IgD-negative memory B cell (primary cell): ENCODE measurements around the gene SOD2. TPM values are rescaled to one million over a fixed set of nuclear protein-coding genes. Genes with fewer than 3 reads are reported as not detected.
"Not testable (repeated sequence)": the region's sequence is repeated elsewhere in the genome, so short reads cannot be mapped to it uniquely, and the experiment has no call there.

Experiments
- H3K27ac Mint-ChIP-seq, 3 donors: one replicate each; pipeline ENCODE4 v1.8.0; 2020 to 2022; ENCODE audit warnings: mild to moderate bottlenecking in 3 of 3, mixed read lengths in 3 of 3, moderate library complexity in 1 of 3
- H3K27me3 Mint-ChIP-seq: one replicate; pipeline ENCODE4 v1.8.0; 2021; ENCODE audit warnings: mixed read lengths
- H3K36me3 Mint-ChIP-seq: one replicate; pipeline ENCODE4 v1.8.0; 2020; ENCODE audit warnings: mild to moderate bottlenecking, mixed read lengths
- H3K4me1 Mint-ChIP-seq, 3 donors: one replicate each; pipeline ENCODE4 v1.8.0; 2020 to 2022; ENCODE audit warnings: mixed read lengths in 3 of 3, mild to moderate bottlenecking in 1 of 3
- H3K4me3 Mint-ChIP-seq, 4 donors: one replicate each; pipeline ENCODE4 v1.8.0; 2020 to 2022; ENCODE audit warnings: mild to moderate bottlenecking in 4 of 4, mixed read lengths in 4 of 4, moderate library complexity in 3 of 4
- H3K9me3 Mint-ChIP-seq, 3 donors: one replicate each; pipeline ENCODE4 v1.8.0; 2020 to 2021; ENCODE audit warnings: mixed read lengths in 3 of 3, mild to moderate bottlenecking in 1 of 3
- polyA plus RNA-seq: library from polyadenylated mRNA; unstranded; fragments of 300-500 nt; fragmentation: Illumina TruSeq; gene quantifications from one replicate; pipeline ENCODE4 v1.2.3, GENCODE V29; 2021

The SOD2 gene
- polyA plus RNA-seq, 1 donor from 2014 or later: 79.2 TPM

DNA sequence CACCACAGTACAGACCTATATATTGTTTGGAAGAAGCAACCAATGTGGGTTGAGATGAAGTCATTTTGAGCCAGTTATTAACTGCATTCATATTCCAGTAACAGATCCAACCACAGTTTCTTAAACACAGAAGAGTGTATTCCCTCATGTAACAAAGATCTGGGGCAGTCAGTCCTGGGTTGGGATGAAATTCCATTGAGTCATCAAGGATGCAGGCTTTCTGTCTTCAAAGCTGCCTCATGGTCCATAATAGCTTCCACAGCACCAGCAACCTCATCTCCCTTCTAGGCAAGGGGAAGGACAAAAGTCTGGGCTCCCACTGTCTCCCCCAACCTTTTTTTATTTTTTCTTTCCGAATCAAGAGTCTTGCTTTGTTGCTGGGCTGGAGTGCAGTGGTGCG lies 2.9 kb upstream of the SOD2 start:
- Mint-ChIP-seq H3K27ac (peak overlapping the region in 2 of 3 donors; percentile 47 to 85), H3K27me3 (no peaks in the 10 kb centered on the region), H3K4me1 (peaks cover 26 to 30% (median 30%) of the 10 kb centered on the region in 3 donors), H3K36me3 (peaks cover 2% of the 10 kb centered on the region), H3K4me3 (peak overlapping the region in 2 of 4 donors; percentile 52 to 65), H3K9me3 (no peaks in the 10 kb centered on the region)

DNA sequence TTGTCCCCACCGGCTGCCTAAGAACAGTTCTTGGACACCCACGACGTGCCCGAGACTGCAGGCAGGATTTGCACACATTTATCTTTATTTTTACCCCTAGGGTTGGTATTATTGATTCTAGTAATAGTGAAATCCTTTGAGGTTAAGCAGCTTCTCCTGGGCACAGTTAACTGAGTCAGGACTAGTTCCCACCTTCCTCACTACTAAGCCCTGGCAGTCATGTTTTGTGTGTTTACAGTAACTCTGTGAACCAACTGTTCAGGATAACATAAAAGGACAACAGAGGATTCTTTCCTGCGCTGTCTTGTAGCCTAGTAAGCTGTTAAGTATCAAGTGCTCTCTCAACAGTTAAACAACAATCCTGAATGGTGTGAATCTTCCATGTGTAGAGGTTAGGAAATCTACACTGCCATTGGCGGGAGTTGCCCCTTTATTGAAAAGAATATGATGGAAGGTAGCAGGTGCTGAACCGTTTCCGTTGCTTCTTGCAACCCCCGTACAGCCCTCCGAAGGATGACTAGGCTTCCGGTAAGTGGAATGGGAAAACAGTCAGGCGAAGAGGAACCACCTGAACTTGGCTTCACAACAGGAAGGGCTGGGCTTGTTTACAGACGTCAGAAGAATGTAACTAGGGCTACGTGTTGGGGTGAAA lies 979 bp upstream of the SOD2 start:
- Mint-ChIP-seq H3K4me1 (peaks cover 21 to 26% (median 22%) of the 10 kb centered on the region in 3 donors), H3K27me3 (no peaks in the 10 kb centered on the region), H3K36me3 (peaks cover 2% of the 10 kb centered on the region), H3K4me3 (peak overlapping the region; percentile 87 to 98 (median 94)), H3K27ac (peak overlapping the region; percentile 92 to 98 (median 97)), H3K9me3 (no peaks in the 10 kb centered on the region)

DNA sequence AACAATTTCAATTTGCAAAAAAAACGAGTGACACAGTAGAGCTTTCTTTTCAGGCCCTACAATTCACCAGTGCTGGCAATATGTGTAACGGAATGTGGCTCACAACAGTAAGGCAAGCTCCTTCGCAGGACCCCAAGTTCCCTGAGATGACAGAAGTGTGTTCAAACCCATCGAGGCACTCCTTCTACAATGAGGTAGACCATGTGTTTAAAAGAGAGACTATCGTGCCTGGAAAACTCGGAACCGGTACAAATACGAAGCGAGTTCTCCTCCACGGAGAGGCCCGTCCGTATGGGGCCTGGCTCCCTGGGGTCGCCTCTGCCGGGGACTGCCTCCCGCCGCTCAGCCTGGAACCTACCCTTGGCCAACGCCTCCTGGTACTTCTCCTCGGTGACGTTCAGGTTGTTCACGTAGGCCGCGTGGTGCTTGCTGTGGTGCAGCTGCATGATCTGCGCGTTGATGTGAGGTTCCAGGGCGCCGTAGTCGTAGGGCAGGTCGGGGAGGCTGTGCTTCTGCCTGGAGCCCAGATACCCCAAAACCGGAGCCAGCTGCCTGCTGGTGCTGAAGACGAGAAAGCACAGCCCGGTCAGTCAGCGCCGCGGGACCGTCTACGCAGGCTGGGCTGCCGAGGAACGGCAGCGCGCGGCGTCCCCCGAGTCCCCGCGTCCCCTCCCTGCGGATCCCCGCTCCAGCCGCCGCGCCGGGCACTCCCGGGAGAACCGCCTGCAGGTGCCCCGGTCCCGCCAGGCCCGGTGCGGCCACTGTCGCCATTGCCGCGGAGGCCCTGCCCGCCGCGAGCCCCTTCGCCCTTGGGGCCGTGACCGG lies 526 bp downstream of the SOD2 start:
- Mint-ChIP-seq H3K27ac (peak overlapping the region; percentile 84 to 96 (median 92)), H3K36me3 (peaks cover 2% of the 10 kb centered on the region), H3K4me3 (peak overlapping the region; percentile 87 to 97 (median 96))

GRCh38 chr6:159691963-159692287 lies 1.1 kb downstream of the SOD2 start:
- Mint-ChIP-seq H3K4me3 (peak overlapping the region; percentile 87 to 97 (median 96)), H3K4me1 (peaks cover 22 to 30% (median 23%) of the 10 kb centered on the region in 3 donors), H3K9me3 (no peaks in the 10 kb centered on the region), H3K27ac (peak overlapping the region; percentile 84 to 95 (median 92)), H3K27me3 (no peaks in the 10 kb centered on the region), H3K36me3 (peaks cover 2% of the 10 kb centered on the region)

More for the DNA sequence above, 526 bp downstream of the SOD2 start:
- Mint-ChIP-seq H3K4me1 (peaks cover 22 to 31% (median 27%) of the 10 kb centered on the region in 3 donors), H3K27me3 (no peaks in the 10 kb centered on the region), H3K9me3 (no peaks in the 10 kb centered on the region)

DNA sequence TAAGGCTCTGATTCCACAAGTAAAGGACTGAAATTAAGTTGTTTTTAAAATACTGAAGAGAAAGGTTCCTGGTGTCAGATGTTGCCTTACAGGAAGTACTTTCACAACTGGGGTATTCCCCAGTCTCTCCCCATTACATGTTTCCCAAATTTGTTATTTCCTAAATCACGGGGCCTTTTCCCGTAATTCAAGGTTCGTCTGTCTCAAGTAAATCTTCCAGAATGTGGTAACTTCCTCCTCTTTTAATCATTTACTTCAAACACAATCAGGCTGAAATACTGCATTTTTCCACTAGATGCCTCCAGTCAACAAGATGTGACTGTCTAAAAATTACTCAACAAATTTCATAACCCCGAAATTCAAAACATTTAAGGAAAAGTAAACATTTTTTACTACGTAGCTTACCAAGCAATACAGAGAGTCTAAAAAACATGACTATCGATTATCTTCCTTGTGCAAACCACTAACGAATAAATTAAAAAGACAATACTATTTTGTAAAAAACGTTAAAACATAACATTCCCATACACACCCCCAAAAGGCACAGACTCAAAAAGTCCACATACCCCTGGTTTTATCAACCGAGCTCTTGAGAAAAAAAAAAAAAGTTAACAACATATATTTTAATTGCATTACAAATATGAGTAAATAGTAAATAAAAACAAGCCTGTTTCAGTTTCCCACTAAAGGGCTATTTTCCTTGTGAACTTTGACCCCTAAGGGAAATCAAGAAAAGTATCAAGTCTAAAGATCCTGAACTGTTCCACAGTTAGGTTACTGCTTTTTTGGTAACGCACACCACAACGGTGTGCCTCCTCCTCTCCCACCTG lies 1.7 kb downstream of the SOD2 start:
- Mint-ChIP-seq H3K27me3 (no peaks in the 10 kb centered on the region), H3K36me3 (peaks cover 2% of the 10 kb centered on the region), H3K4me1 (peaks cover 23 to 34% (median 24%) of the 10 kb centered on the region in 3 donors), H3K9me3 (no peaks in the 10 kb centered on the region), H3K4me3 (peak overlapping the region; percentile 87 to 97 (median 96)), H3K27ac (peak overlapping the region; percentile 84 to 95 (median 92))

- H3K27ac Mint-ChIP-seq, H3K36me3 Mint-ChIP-seq, H3K27me3 Mint-ChIP-seq, H3K9me3 Mint-ChIP-seq, H3K4me3 Mint-ChIP-seq: not testable (repeated sequence)
- peaks cover 23 to 36% (median 27%) of the 10 kb centered on the region in 3 donors for H3K4me1 Mint-ChIP-seq
These were observed 2.9 kb downstream of the SOD2 start for GRCh38 chr6:159690135-159690534.

GRCh38 chr6:159689001-159689400 lies 4.0 kb downstream of the SOD2 start:
- H3K36me3 Mint-ChIP-seq: peaks cover 6% of the 10 kb centered on the region
- H3K4me1 Mint-ChIP-seq: peaks cover 12 to 27% (median 17%) of the 10 kb centered on the region in 3 donors
- peak overlapping the region in 2 of 3 donors; percentile 16 to 32 for H3K27ac Mint-ChIP-seq
- no peaks in the 10 kb centered on the region for H3K27me3 Mint-ChIP-seq
- peak overlapping the region in 1 of 4 donors; percentile 3 for H3K4me3 Mint-ChIP-seq
- no peaks in the 10 kb centered on the region for H3K9me3 Mint-ChIP-seq

- Mint-ChIP-seq H3K4me1 (peaks cover 12 to 26% (median 17%) of the 10 kb centered on the region in 3 donors), H3K9me3 (no peaks in the 10 kb centered on the region), H3K4me3 (peak overlapping the region in 1 of 4 donors; percentile 3), H3K36me3 (peaks cover 6% of the 10 kb centered on the region), H3K27me3 (no peaks in the 10 kb centered on the region), H3K27ac (peak overlapping the region in 2 of 3 donors; percentile 16 to 73)
These were observed 4.7 kb downstream of the SOD2 start for GRCh38 chr6:159688266-159688905.

DNA sequence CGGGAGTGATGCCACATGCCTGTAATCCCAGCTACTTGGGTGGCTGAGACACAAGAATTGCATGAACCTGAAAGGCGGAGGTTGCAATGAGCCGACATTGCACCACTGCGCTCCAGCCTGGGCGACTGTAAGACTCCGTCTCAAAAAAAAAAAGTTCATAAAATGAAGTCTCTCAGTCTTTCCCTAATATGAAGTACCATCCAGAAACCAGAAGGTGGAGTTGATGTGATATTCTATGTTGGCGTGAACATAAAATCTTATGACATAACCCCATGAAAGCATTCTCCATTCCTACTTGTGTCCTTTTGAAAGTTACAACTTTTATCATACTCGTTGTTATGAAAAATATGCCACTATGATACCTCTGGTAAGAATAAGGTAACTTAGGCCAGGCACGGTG lies 5.7 kb downstream of the SOD2 start:
- Mint-ChIP-seq H3K9me3 (no peaks in the 10 kb centered on the region), H3K4me3 (no peak overlapping the region), H3K27ac (no peak overlapping the region), H3K4me1 (peaks cover 10 to 26% (median 17%) of the 10 kb centered on the region in 3 donors), H3K36me3 (peaks cover 6% of the 10 kb centered on the region), H3K27me3 (no peaks in the 10 kb centered on the region)

DNA sequence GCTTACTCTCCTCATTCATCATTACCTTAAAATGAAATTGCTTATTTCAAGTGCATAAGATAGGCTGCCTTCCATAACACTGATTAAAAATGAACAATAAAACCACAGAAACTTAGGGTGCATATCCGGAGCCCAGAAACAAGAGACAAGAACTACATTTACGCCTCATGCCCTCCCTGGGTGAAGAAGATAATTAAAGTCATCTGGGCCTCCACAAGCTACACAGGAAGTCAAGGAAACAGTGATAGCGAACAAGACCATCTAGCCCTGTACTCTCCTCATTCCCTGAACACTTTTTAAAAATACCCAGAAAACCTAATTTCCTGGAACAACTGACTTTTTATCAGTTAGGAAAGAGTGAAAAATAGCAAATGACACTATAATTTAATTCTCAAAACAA lies 6.3 kb downstream of the SOD2 start:
- Mint-ChIP-seq H3K36me3 (peaks cover 6% of the 10 kb centered on the region), H3K4me1 (peaks cover 9 to 20% (median 17%) of the 10 kb centered on the region in 3 donors), H3K27me3 (no peaks in the 10 kb centered on the region), H3K27ac (peak overlapping the region in 1 of 3 donors; percentile 21), H3K4me3 (no peak overlapping the region), H3K9me3 (no peaks in the 10 kb centered on the region)

DNA sequence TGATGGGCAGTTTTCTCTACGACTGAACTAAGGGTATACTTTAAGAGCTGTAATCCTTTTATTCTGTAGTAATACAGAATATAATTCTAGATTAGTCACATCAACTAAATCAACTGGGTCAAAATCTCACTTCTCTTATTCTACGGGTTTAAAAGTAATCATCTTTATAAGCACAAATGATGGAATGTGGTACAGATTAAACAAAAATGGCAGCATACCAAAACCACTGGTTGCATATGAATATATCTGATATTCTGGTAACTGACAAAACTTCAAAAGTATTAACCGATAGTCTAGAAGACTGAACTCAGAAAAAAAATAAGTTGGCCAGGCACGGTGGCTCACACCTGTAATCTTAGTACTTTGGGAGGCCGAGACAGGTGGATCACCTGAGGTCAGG lies 7.0 kb downstream of the SOD2 start:
- H3K27me3 Mint-ChIP-seq: no peaks in the 10 kb centered on the region
- no peaks in the 10 kb centered on the region for H3K9me3 Mint-ChIP-seq
- peaks cover 4% of the 10 kb centered on the region for H3K36me3 Mint-ChIP-seq
- no peak overlapping the region for H3K4me3 Mint-ChIP-seq
- no peak overlapping the region for H3K27ac Mint-ChIP-seq
- peaks cover 4 to 16% (median 12%) of the 10 kb centered on the region in 3 donors for H3K4me1 Mint-ChIP-seq

GRCh38 chr6:159684013-159684304 lies 9.1 kb downstream of the SOD2 start:
- Mint-ChIP-seq H3K4me3 (no peak overlapping the region), H3K27me3 (no peaks in the 10 kb centered on the region), H3K36me3 (peaks cover 4% of the 10 kb centered on the region), H3K27ac (no peak overlapping the region), H3K9me3 (no peaks in the 10 kb centered on the region), H3K4me1 (peaks cover 4 to 17% (median 14%) of the 10 kb centered on the region in 3 donors)

GRCh38 chr6:159682810-159683209 lies 10.2 kb downstream of the SOD2 start:
- no peaks in the 10 kb centered on the region for H3K9me3 Mint-ChIP-seq
- H3K4me1 Mint-ChIP-seq: peaks cover 4 to 12% (median 9%) of the 10 kb centered on the region in 3 donors
- peak overlapping the region in 1 of 4 donors; percentile 23 for H3K4me3 Mint-ChIP-seq
- peaks cover 4% of the 10 kb centered on the region for H3K36me3 Mint-ChIP-seq
- H3K27ac Mint-ChIP-seq: no peak overlapping the region
- H3K27me3 Mint-ChIP-seq: no peaks in the 10 kb centered on the region

- H3K4me3 Mint-ChIP-seq: no peak overlapping the region
- no peaks in the 10 kb centered on the region for H3K9me3 Mint-ChIP-seq
- H3K36me3 Mint-ChIP-seq: peaks cover 4% of the 10 kb centered on the region
- H3K4me1 Mint-ChIP-seq: peaks cover 4 to 12% (median 9%) of the 10 kb centered on the region in 3 donors
- no peak overlapping the region for H3K27ac Mint-ChIP-seq
- no peaks in the 10 kb centered on the region for H3K27me3 Mint-ChIP-seq
These were observed 10.7 kb downstream of the SOD2 start for GRCh38 chr6:159682295-159682694.
